WTC11 (cell line): ENCODE results near the gene CCT6A. TPM values are rescaled to one million over a fixed set of nuclear protein-coding genes. Genes with fewer than 3 reads are reported as not detected.

ENCODE experiments used
- ATF2 ChIP-seq: sonication (generic); formaldehyde crosslinking; IDR thresholded peaks from 2 replicates; pipeline ENCODE4 v1.8.1; 2022; ENCODE audit warnings: low read depth, missing genetic modification reagents, borderline replicate concordance
- E2F1 ChIP-seq: sonication (generic); formaldehyde crosslinking; IDR thresholded peaks from 2 replicates; pipeline ENCODE4 v1.8.0; 2022; ENCODE audit warnings: mild to moderate bottlenecking, missing genetic modification reagents
- ERG ChIP-seq: fragments of 250-450 bp; sonication (Bioruptor Pico); IDR thresholded peaks from 2 replicates; pipeline ENCODE4 v1.8.0; 2021; ENCODE audit warnings: mild to moderate bottlenecking
- FOXJ3 ChIP-seq: sonication (generic); formaldehyde crosslinking; IDR thresholded peaks from 2 replicates; pipeline ENCODE4 v1.9.0; 2021; ENCODE audit warnings: missing genetic modification reagents, mild to moderate bottlenecking, borderline replicate concordance
- GABPB1 ChIP-seq: sonication (generic); formaldehyde crosslinking; IDR thresholded peaks from 2 replicates; pipeline ENCODE4 v1.8.1; 2023; ENCODE audit warnings: mild to moderate bottlenecking, missing genetic modification reagents
- IRF2 ChIP-seq: sonication (generic); formaldehyde crosslinking; IDR thresholded peaks from 2 replicates; pipeline ENCODE4 v1.8.0; 2022; ENCODE audit warnings: low read depth, missing genetic modification reagents, borderline replicate concordance
- MXD4 ChIP-seq: fragments of 250-450 bp; sonication (Bioruptor Pico); IDR thresholded peaks from 2 replicates; pipeline ENCODE4 v1.8.0; 2021; ENCODE audit warnings: mild to moderate bottlenecking, moderate library complexity, borderline replicate concordance
- MYBL2 ChIP-seq: sonication (generic); formaldehyde crosslinking; IDR thresholded peaks from 2 replicates; pipeline ENCODE4 v1.8.1; 2023; ENCODE audit warnings: mild to moderate bottlenecking, moderate library complexity, missing genetic modification reagents
- NFYB ChIP-seq: sonication (generic); formaldehyde crosslinking; conservative IDR thresholded peaks from 2 replicates; pipeline ENCODE4 v1.8.0; 2022; ENCODE audit warnings: low read depth, missing genetic modification reagents
- OVOL2 ChIP-seq: fragments of 250-450 bp; sonication (Bioruptor Pico); IDR thresholded peaks from 2 replicates; pipeline ENCODE4 v1.9.0; 2021; ENCODE audit warnings: mild to moderate bottlenecking, borderline replicate concordance
- PRRX2 ChIP-seq: fragments of 250-450 bp; sonication (Bioruptor Pico); IDR thresholded peaks from 2 replicates; pipeline ENCODE4 v1.8.0; 2021; ENCODE audit warnings: mild to moderate bottlenecking
- SOX15 ChIP-seq: fragments of 250-450 bp; sonication (Bioruptor Pico); IDR thresholded peaks from 2 replicates; pipeline ENCODE4 v1.9.0; 2021; ENCODE audit warnings: mild to moderate bottlenecking
- ZNF281 ChIP-seq: sonication (generic); formaldehyde crosslinking; IDR thresholded peaks from 2 replicates; pipeline ENCODE4 v1.8.0; 2023; ENCODE audit warnings: mild to moderate bottlenecking, missing genetic modification reagents
- ZNF396 ChIP-seq: fragments of 250-450 bp; sonication (Bioruptor Pico); IDR thresholded peaks from 2 replicates; pipeline ENCODE4 v1.8.0; 2021; ENCODE audit warnings: mild to moderate bottlenecking, moderate library complexity, borderline replicate concordance
- ZSCAN18 ChIP-seq: fragments of 250-450 bp; sonication (Bioruptor Pico); IDR thresholded peaks from 2 replicates; pipeline ENCODE4 v2.1.2; 2022; ENCODE audit warnings: mild to moderate bottlenecking, moderate library complexity
- total RNA-seq: library from RNA; stranded (reverse); gene quantifications from 3 replicates; pipeline ENCODE4 v1.2.3, GENCODE V29; 2021
- TF ChIP-seq, protein P1 (sequence below): sonication (generic); formaldehyde crosslinking; IDR thresholded peaks from 2 replicates; pipeline ENCODE4 v1.8.1; 2023; ENCODE audit warnings: mild to moderate bottlenecking, missing genetic modification reagents
- TF ChIP-seq, protein P2 (sequence below): sonication (generic); formaldehyde crosslinking; IDR thresholded peaks from 2 replicates; pipeline ENCODE4 v1.8.0; 2023; ENCODE audit warnings: missing genetic modification reagents
- TF ChIP-seq, protein P3 (sequence below): sonication (generic); formaldehyde crosslinking; IDR thresholded peaks from 2 replicates; pipeline ENCODE4 v1.8.0; 2023; ENCODE audit warnings: missing genetic modification reagents, mild to moderate bottlenecking, borderline replicate concordance
- TF ChIP-seq, protein P4 (sequence below): fragments of 250-450 bp; sonication (Bioruptor Pico); IDR thresholded peaks from 2 replicates; pipeline ENCODE4 v1.9.0; 2021; ENCODE audit warnings: mild to moderate bottlenecking

Gene CCT6A
- total RNA-seq, 1 experiment from 2014 or later = 246 TPM

DNA sequence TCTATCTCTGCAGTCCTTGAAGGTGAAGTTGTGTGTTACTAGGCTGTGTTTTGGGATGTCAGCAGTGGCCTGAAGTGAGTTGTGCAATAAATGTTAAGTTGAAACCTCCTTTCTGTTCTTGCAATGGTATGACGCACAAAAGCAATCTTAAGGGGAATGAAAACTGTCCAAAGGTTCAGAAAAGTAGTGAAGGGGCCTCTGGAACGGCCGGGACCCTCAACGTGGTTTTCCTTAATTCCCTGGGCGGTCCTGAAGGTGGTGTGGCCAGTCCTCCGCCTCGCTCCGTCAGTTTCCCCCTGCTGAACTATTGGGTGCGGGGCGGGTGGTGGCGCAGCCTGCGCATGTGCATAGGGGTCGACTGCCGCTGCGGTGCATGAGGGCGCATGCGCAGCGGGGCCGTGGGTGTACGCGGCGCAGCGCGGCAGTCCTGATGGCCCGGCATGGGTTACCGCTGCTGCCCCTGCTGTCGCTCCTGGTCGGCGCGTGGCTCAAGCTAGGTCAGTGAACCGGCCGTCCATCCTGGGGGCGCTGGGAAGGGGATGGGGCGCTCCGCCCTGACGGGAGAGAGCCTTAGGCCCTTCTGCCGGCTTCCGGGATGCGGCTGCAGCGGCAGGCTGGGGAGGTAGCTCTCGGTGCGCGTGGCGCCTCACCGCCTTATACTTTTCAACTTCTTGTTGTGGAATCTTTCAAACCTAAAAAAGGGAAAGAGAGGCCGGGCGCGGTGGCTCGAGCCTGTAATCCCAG lies 12.5 kb downstream of the CCT6A start, which contains the start of gene SUMF2 (continued):
- TF ChIP-seq ATF2 (peak; percentile 62; the same call in 1 of the 2 replicates), FOXJ3 (no peak), GABPB1 (CRISPR knock-in tag) (no peak), OVOL2 (no peak; the same call in 1 of the 2 replicates), E2F1 (CRISPR knock-in tag) (no peak), ZSCAN18 (CRISPR knock-in tag) (no peak), MYBL2 (CRISPR knock-in tag) (peak; percentile 80), ZNF396 (CRISPR knock-in tag) (no peak), SOX15 (CRISPR knock-in tag) (no peak), NFYB (CRISPR knock-in tag) (peak; percentile 41), ZNF281 (CRISPR knock-in tag) (peak; percentile 93), ERG (peak; percentile 99), IRF2 (peak; percentile 86; the same call in 1 of the 2 replicates), MXD4 (no peak), PRRX2 (CRISPR knock-in tag) (peak; percentile 99)
- TF ChIP-seq, protein P1, sequence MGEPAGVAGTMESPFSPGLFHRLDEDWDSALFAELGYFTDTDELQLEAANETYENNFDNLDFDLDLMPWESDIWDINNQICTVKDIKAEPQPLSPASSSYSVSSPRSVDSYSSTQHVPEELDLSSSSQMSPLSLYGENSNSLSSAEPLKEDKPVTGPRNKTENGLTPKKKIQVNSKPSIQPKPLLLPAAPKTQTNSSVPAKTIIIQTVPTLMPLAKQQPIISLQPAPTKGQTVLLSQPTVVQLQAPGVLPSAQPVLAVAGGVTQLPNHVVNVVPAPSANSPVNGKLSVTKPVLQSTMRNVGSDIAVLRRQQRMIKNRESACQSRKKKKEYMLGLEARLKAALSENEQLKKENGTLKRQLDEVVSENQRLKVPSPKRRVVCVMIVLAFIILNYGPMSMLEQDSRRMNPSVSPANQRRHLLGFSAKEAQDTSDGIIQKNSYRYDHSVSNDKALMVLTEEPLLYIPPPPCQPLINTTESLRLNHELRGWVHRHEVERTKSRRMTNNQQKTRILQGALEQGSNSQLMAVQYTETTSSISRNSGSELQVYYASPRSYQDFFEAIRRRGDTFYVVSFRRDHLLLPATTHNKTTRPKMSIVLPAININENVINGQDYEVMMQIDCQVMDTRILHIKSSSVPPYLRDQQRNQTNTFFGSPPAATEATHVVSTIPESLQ (CRISPR knock-in tag) = no peak
- TF ChIP-seq, protein P2, sequence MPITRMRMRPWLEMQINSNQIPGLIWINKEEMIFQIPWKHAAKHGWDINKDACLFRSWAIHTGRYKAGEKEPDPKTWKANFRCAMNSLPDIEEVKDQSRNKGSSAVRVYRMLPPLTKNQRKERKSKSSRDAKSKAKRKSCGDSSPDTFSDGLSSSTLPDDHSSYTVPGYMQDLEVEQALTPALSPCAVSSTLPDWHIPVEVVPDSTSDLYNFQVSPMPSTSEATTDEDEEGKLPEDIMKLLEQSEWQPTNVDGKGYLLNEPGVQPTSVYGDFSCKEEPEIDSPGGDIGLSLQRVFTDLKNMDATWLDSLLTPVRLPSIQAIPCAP (CRISPR knock-in tag) = peak; percentile 76
- TF ChIP-seq, protein P3, sequence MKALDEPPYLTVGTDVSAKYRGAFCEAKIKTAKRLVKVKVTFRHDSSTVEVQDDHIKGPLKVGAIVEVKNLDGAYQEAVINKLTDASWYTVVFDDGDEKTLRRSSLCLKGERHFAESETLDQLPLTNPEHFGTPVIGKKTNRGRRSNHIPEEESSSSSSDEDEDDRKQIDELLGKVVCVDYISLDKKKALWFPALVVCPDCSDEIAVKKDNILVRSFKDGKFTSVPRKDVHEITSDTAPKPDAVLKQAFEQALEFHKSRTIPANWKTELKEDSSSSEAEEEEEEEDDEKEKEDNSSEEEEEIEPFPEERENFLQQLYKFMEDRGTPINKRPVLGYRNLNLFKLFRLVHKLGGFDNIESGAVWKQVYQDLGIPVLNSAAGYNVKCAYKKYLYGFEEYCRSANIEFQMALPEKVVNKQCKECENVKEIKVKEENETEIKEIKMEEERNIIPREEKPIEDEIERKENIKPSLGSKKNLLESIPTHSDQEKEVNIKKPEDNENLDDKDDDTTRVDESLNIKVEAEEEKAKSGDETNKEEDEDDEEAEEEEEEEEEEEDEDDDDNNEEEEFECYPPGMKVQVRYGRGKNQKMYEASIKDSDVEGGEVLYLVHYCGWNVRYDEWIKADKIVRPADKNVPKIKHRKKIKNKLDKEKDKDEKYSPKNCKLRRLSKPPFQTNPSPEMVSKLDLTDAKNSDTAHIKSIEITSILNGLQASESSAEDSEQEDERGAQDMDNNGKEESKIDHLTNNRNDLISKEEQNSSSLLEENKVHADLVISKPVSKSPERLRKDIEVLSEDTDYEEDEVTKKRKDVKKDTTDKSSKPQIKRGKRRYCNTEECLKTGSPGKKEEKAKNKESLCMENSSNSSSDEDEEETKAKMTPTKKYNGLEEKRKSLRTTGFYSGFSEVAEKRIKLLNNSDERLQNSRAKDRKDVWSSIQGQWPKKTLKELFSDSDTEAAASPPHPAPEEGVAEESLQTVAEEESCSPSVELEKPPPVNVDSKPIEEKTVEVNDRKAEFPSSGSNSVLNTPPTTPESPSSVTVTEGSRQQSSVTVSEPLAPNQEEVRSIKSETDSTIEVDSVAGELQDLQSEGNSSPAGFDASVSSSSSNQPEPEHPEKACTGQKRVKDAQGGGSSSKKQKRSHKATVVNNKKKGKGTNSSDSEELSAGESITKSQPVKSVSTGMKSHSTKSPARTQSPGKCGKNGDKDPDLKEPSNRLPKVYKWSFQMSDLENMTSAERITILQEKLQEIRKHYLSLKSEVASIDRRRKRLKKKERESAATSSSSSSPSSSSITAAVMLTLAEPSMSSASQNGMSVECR (CRISPR knock-in tag) = peak; percentile 94
- TF ChIP-seq, protein P4, sequence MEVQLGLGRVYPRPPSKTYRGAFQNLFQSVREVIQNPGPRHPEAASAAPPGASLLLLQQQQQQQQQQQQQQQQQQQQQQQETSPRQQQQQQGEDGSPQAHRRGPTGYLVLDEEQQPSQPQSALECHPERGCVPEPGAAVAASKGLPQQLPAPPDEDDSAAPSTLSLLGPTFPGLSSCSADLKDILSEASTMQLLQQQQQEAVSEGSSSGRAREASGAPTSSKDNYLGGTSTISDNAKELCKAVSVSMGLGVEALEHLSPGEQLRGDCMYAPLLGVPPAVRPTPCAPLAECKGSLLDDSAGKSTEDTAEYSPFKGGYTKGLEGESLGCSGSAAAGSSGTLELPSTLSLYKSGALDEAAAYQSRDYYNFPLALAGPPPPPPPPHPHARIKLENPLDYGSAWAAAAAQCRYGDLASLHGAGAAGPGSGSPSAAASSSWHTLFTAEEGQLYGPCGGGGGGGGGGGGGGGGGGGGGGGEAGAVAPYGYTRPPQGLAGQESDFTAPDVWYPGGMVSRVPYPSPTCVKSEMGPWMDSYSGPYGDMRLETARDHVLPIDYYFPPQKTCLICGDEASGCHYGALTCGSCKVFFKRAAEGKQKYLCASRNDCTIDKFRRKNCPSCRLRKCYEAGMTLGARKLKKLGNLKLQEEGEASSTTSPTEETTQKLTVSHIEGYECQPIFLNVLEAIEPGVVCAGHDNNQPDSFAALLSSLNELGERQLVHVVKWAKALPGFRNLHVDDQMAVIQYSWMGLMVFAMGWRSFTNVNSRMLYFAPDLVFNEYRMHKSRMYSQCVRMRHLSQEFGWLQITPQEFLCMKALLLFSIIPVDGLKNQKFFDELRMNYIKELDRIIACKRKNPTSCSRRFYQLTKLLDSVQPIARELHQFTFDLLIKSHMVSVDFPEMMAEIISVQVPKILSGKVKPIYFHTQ (CRISPR knock-in tag) = no peak; the same call in none of the 2 replicates
